Measurements from ENCODE around the gene FBLN1.

Gene FBLN1

GRCh38 chr22:45497351-45498145 lies 5.1 kb upstream of the FBLN1 start:
- Histone ChIP-seq H3K27me3 (ENCODE audit: insufficient read depth, low read length, poor library complexity, severe bottlenecking) (no peaks in the 10 kb centered on the region), H3K9me3 (ENCODE audit: insufficient read depth, low read depth, low read length) (no peaks in the 10 kb centered on the region), H4K20me1 (ENCODE audit: insufficient read depth, low read length, poor library complexity, severe bottlenecking) (no peaks in the 10 kb centered on the region), H3K4me1 (ENCODE audit: insufficient read depth, low read length, poor library complexity, severe bottlenecking) (no peaks in the 10 kb centered on the region), H3K9ac (ENCODE audit: low read depth, low read length, poor library complexity, severe bottlenecking) (no peak overlapping the region), H2AFZ (ENCODE audit: low read length) (no peak overlapping the region), H3K79me2 (ENCODE audit: insufficient read depth, low read length) (no peaks in the 10 kb centered on the region), H3K36me3 (ENCODE audit: insufficient read depth, low read length) (no peaks in the 10 kb centered on the region), H3K4me2 (ENCODE audit: low read depth, low read length, poor library complexity, severe bottlenecking) (no peak overlapping the region), H3F3A (ENCODE audit: low read depth) (no peaks in the 10 kb centered on the region), H3K9me2 (replicated peaks; ENCODE audit: low read depth, low read length) (no peaks in the 10 kb centered on the region), H3K4me3 (ENCODE audit: low read length, poor library complexity, severe bottlenecking) (no peak overlapping the region)
- no peak for TF ChIP-seq CTCF (conservative IDR thresholded peaks at IDR 0.05; ENCODE audit: low read length)
- TF ChIP-seq EZH2phosphoT487 (IDR thresholded peaks at IDR 0.05; ENCODE audit: borderline replicate concordance), result no peak

- no peaks in the 10 kb centered on the region for H3K9me2 ChIP-seq (replicated peaks; ENCODE audit: low read depth, low read length)
- no peak overlapping the region for H2AFZ ChIP-seq (ENCODE audit: low read length)
- no peaks in the 10 kb centered on the region for H3K9me3 ChIP-seq (ENCODE audit: insufficient read depth, low read depth, low read length)
- no peaks in the 10 kb centered on the region for H4K20me1 ChIP-seq (ENCODE audit: insufficient read depth, low read length, poor library complexity, severe bottlenecking)
- no peaks in the 10 kb centered on the region for H3K27me3 ChIP-seq (ENCODE audit: insufficient read depth, low read length, poor library complexity, severe bottlenecking)
- no peaks in the 10 kb centered on the region for H3K36me3 ChIP-seq (ENCODE audit: insufficient read depth, low read length)
- H3K79me2 ChIP-seq (ENCODE audit: insufficient read depth, low read length), result no peaks in the 10 kb centered on the region
- TF ChIP-seq CTCF (conservative IDR thresholded peaks at IDR 0.05; ENCODE audit: low read length), result no peak
- H3K4me2 ChIP-seq (ENCODE audit: low read depth, low read length, poor library complexity, severe bottlenecking), result no peak overlapping the region
- no peak overlapping the region for H3K4me3 ChIP-seq (ENCODE audit: low read length, poor library complexity, severe bottlenecking)
- no peaks in the 10 kb centered on the region for H3K4me1 ChIP-seq (ENCODE audit: insufficient read depth, low read length, poor library complexity, severe bottlenecking)
- no peak overlapping the region for H3K9ac ChIP-seq (ENCODE audit: low read depth, low read length, poor library complexity, severe bottlenecking)
- no peaks in the 10 kb centered on the region for H3F3A ChIP-seq (ENCODE audit: low read depth)
Observed at GRCh38 chr22:45499746-45500145, 2.9 kb upstream of the FBLN1 start.

GRCh38 chr22:45503050-45503815 lies 550 bp downstream of the FBLN1 start:
- Histone ChIP-seq H3K4me3 (ENCODE audit: low read length, poor library complexity, severe bottlenecking) (no peak overlapping the region), H3K36me3 (ENCODE audit: insufficient read depth, low read length) (no peaks in the 10 kb centered on the region), H3K9ac (ENCODE audit: low read depth, low read length, poor library complexity, severe bottlenecking) (no peak overlapping the region)

More at GRCh38 chr22:45503050-45503815, 550 bp downstream of the FBLN1 start:
- no peaks in the 10 kb centered on the region for H3K9me2 ChIP-seq (replicated peaks; ENCODE audit: low read depth, low read length)
- H3K27me3 ChIP-seq (ENCODE audit: insufficient read depth, low read length, poor library complexity, severe bottlenecking), result no peaks in the 10 kb centered on the region
- no peaks in the 10 kb centered on the region for H3K9me3 ChIP-seq (ENCODE audit: insufficient read depth, low read depth, low read length)
- H3K4me1 ChIP-seq (ENCODE audit: insufficient read depth, low read length, poor library complexity, severe bottlenecking), result no peaks in the 10 kb centered on the region
- no peak overlapping the region for H2AFZ ChIP-seq (ENCODE audit: low read length)
- H3K79me2 ChIP-seq (ENCODE audit: insufficient read depth, low read length), result no peaks in the 10 kb centered on the region
- H3F3A ChIP-seq (ENCODE audit: low read depth), result no peaks in the 10 kb centered on the region
- no peaks in the 10 kb centered on the region for H4K20me1 ChIP-seq (ENCODE audit: insufficient read depth, low read length, poor library complexity, severe bottlenecking)
- TF ChIP-seq CTCF (conservative IDR thresholded peaks at IDR 0.05; ENCODE audit: low read length) (no peak), EZH2phosphoT487 (IDR thresholded peaks at IDR 0.05; ENCODE audit: borderline replicate concordance) (no peak)
- H3K4me2 ChIP-seq (ENCODE audit: low read depth, low read length, poor library complexity, severe bottlenecking), result no peak overlapping the region
